Stimulated activated CD8-positive, alpha-beta memory T cell treated with anti-CD3 and anti-CD28 coated beads, Interleukin-4, amount 100 ng/mL, for 4 hours (primary cell): Measurements from ENCODE around the gene WNK4.

Source experiments
- DNase-seq, 2 donors: peaks; one replicate each; pipeline ENCODE4 v3.0.0-alpha.2; 2020; ENCODE audit warnings: low read depth in 2 of 2, low spot score in 1 of 2

WNK4 gene

GRCh38 chr17:42833767-42834422 lies 53.5 kb downstream of the WNK4 start:
- no peak for DNase-seq

GRCh38 chr17:42835732-42836131 lies 55.3 kb downstream of the WNK4 start:
- no peak for DNase-seq

GRCh38 chr17:42841975-42842685 lies 61.7 kb downstream of the WNK4 start:
- no peak for DNase-seq

DNA sequence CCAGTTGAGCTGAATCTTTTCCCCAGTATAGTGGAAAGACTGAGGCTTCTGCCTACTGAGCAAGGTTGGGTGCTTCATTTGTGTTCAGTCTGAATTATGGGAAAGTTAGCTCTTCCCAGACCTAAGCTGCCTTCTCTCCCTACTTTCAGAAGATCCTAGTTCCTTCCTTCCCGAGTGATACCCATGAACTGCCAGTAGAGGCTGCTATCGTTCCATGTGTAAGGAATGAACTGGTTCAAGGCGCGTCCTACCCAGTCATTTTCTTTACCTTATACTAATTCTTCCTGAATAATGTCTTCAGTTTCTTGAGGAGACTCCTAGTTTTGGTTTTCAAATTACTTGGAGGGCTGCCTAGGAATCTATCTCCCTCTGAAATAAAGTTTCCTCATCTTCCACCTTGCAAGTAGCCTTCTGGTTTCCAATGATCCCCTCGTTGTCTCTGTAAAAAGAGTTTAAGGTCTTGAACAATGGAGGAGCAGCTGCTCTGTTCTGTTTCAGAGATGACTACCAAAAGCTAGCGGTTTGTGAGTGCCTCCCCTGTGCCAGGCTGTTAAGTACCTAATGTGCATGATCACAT lies 63.0 kb downstream of the WNK4 start:
- DNase-seq: no peak

DNA sequence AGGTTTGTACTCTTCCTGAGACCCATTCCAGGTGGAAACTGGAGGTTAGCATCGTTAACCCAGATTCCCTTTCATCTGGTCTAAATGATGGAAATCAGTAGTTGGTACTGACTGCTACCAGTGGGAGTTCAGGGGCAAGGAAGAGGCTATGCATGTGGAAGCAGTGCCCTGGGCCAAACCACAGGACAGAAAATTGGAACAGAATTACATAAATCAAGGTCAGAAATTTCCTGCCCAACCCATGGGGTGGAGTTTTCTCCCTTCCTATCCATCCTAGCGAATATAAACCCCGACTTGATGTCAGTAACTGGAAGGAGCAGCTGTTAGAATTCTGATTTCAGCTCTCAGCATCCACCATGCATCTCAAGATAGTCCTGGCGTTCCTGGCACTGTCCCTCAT lies 63.9 kb downstream of the WNK4 start, which contains the start of gene AOC2:
AOC2 (plus strand) TSS at position 310 of the 400 bp plus-strand sequence; CDS start at position 357, 47 bp downstream.
- DNase-seq: no peak

GRCh38 chr17:42844761-42845555 lies 64.5 kb downstream of the WNK4 start:
- no peak for DNase-seq

DNA sequence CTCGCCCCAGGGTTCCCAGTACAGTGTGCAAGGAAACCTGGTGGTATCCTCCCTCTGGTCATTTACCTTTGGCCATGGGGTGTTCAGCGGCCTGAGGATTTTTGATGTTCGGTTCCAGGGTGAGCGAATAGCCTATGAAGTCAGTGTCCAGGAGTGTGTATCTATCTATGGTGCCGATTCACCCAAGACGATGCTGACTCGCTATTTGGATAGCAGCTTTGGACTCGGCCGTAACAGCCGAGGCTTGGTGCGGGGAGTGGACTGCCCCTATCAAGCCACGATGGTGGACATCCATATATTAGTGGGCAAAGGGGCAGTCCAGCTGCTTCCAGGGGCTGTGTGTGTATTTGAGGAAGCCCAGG lies 65.1 kb downstream of the WNK4 start:
- DNase-seq: no peak

- DNase-seq: no peak
These were observed 65.6 kb downstream of the WNK4 start for GRCh38 chr17:42845918-42846593.
